Neural cell (in vitro differentiated cells): ENCODE results near the gene GNG10. TPM values are rescaled to one million over a fixed set of nuclear protein-coding genes. Genes with fewer than 3 reads are reported as not detected.
A peak's percentile ranks its signal among the peaks of the same experiment; 100 is the strongest.

Experiments used
- H2AFZ ChIP-seq: fragments of 200-600, 300-800 bp; sonication (generic), shearing (Covaris generic); 2 replicates; pipeline ENCODE4 v1.6.0; 2014; ENCODE audit warnings: low read depth, mild to moderate bottlenecking, antibody characterized with exemption, low read length, moderate library complexity
- H3F3A ChIP-seq: fragments of 200-600 bp; shearing (Covaris generic); 2 replicates; pipeline ENCODE4 v1.6.1; 2016; ENCODE audit warnings: mild to moderate bottlenecking, moderate library complexity, mixed read lengths, antibody characterized with exemption, low read length; ENCODE audit not compliant: insufficient read depth, poor library complexity, severe bottlenecking
- H3K27ac ChIP-seq: fragments of 200-600, 300-800 bp; sonication (generic), shearing (Covaris generic); 2 replicates; pipeline ENCODE4 v1.5.1; 2014; ENCODE audit warnings: mild to moderate bottlenecking, low read length, moderate library complexity
- H3K27me3 ChIP-seq: fragments of 300-800, 200-600 bp; sonication (generic), shearing (Covaris generic); 2 replicates; pipeline ENCODE4 v1.6.0; 2014; ENCODE audit warnings: mild to moderate bottlenecking, low read depth, low read length, moderate library complexity; ENCODE audit not compliant: insufficient read depth
- H3K36me3 ChIP-seq: fragments of 300-800, 200-600 bp; sonication (generic), shearing (Covaris generic); 2 replicates; pipeline ENCODE4 v1.5.1; 2014; ENCODE audit warnings: mild to moderate bottlenecking, antibody characterized with exemption, low read length, moderate library complexity; ENCODE audit not compliant: insufficient read depth
- H3K4me2 ChIP-seq: fragments of 300-800, 200-600 bp; sonication (generic), shearing (Covaris generic); 2 replicates; pipeline ENCODE4 v1.6.0; 2014; ENCODE audit warnings: mild to moderate bottlenecking, low read length
- H3K4me3 ChIP-seq: fragments of 300-800, 200-600 bp; sonication (generic), shearing (Covaris generic); 2 replicates; pipeline ENCODE4 v1.5.1; 2014; ENCODE audit warnings: mild to moderate bottlenecking, low read length, moderate library complexity
- H3K79me2 ChIP-seq: fragments of 200-600 bp; shearing (Covaris generic); replicated peaks from 2 replicates; pipeline ENCODE4 v1.6.0; 2014; ENCODE audit warnings: mild to moderate bottlenecking, low read length, moderate library complexity; ENCODE audit not compliant: insufficient read depth
- H3K9ac ChIP-seq: fragments of 300-800, 200-600 bp; sonication (generic), shearing (Covaris generic); 2 replicates; pipeline ENCODE4 v1.6.1; 2016; ENCODE audit warnings: mild to moderate bottlenecking, low read length, mixed read lengths
- H3K9me2 ChIP-seq: fragments of 200-600 bp; shearing (Covaris generic); 2 replicates; pipeline ENCODE4 v1.6.1; 2016; ENCODE audit warnings: mild to moderate bottlenecking, low read length, mixed read lengths; ENCODE audit not compliant: insufficient read depth
- H3K9me3 ChIP-seq: fragments of 200-600, 300-800 bp; sonication (generic), shearing (Covaris generic); 2 replicates; pipeline ENCODE4 v1.6.1; 2016; ENCODE audit warnings: mild to moderate bottlenecking, mixed run types, low read length, moderate library complexity, mixed read lengths
- H4K20me1 ChIP-seq: fragments of 200-600 bp; shearing (Covaris generic); 2 replicates; pipeline ENCODE4 v1.6.1; 2016; ENCODE audit warnings: mild to moderate bottlenecking, mixed run types; ENCODE audit not compliant: insufficient read depth
- CTCF ChIP-seq: fragments of 450-650 bp; IDR thresholded peaks from 2 replicates; pipeline ENCODE4 v1.5.1; 2014; ENCODE audit warnings: antibody characterized with exemption, mild to moderate bottlenecking, moderate library complexity; ENCODE audit not compliant: poor library complexity, severe bottlenecking
- EP300 ChIP-seq: fragments of 450-650 bp; conservative IDR thresholded peaks from 2 replicates; pipeline ENCODE4 v1.6.1; 2014; ENCODE audit warnings: antibody characterized with exemption, mild to moderate bottlenecking, moderate library complexity; ENCODE audit not compliant: poor library complexity, severe bottlenecking
- EZH2 ChIP-seq: fragments of 200-600, 300-800 bp; shearing (Covaris generic), sonication (generic); IDR thresholded peaks from 2 replicates; pipeline ENCODE4 v1.6.1; 2014; ENCODE audit warnings: antibody characterized with exemption, low read length, borderline replicate concordance, mild to moderate bottlenecking; ENCODE audit not compliant: insufficient read depth, poor library complexity, severe bottlenecking
- MXI1 ChIP-seq: fragments of 450-650 bp; conservative IDR thresholded peaks from 2 replicates; pipeline ENCODE4 v1.6.1; 2014; ENCODE audit warnings: antibody characterized with exemption, mild to moderate bottlenecking; ENCODE audit not compliant: poor library complexity, severe bottlenecking
- POLR2AphosphoS5 ChIP-seq: IDR thresholded peaks from 2 replicates; pipeline ENCODE4 v1.6.1; 2012
- RAD21 ChIP-seq: fragments of 450-650 bp; conservative IDR thresholded peaks from 2 replicates; pipeline ENCODE4 v1.6.1; 2014; ENCODE audit warnings: antibody characterized with exemption, mild to moderate bottlenecking, moderate library complexity
- REST ChIP-seq: IDR thresholded peaks from 2 replicates; pipeline ENCODE4 v1.6.1; 2012; ENCODE audit warnings: borderline replicate concordance
- SMC3 ChIP-seq: fragments of 450-650 bp; conservative IDR thresholded peaks from 2 replicates; pipeline ENCODE4 v1.6.1; 2014; ENCODE audit warnings: antibody characterized with exemption, mild to moderate bottlenecking, moderate library complexity; ENCODE audit not compliant: poor library complexity
- TAF1 ChIP-seq: IDR thresholded peaks from 2 replicates; pipeline ENCODE4 v1.6.1; 2012; ENCODE audit warnings: low read depth
- polyA minus RNA-seq: library from RNA; depleted of rRNA, polyadenylated mRNA; stranded (reverse); fragments of >200 nt; gene quantifications from 2 replicates; pipeline ENCODE4 v1.2.3, GENCODE V29; 2014
- polyA plus RNA-seq: library from polyadenylated mRNA; depleted of rRNA; stranded (reverse); fragments of >200 nt; gene quantifications from 2 replicates; pipeline ENCODE4 v1.2.3, GENCODE V29; 2014

GNG10 gene
- polyA plus RNA-seq (66.1 and 69.6 TPM in 2 replicates), polyA minus RNA-seq (20.9 and 25.4 TPM in 2 replicates)

GRCh38 chr9:111661150-111661801, at the start of gene GNG10:
Gene GNG10 (plus strand): TSS chr9:111661605. CDS start chr9:111661635, 30 bp downstream.
- no peaks in the 10 kb centered on the region for H3K27me3 ChIP-seq
- H3K79me2 ChIP-seq, result peaks cover 5% of the 10 kb centered on the region

DNA sequence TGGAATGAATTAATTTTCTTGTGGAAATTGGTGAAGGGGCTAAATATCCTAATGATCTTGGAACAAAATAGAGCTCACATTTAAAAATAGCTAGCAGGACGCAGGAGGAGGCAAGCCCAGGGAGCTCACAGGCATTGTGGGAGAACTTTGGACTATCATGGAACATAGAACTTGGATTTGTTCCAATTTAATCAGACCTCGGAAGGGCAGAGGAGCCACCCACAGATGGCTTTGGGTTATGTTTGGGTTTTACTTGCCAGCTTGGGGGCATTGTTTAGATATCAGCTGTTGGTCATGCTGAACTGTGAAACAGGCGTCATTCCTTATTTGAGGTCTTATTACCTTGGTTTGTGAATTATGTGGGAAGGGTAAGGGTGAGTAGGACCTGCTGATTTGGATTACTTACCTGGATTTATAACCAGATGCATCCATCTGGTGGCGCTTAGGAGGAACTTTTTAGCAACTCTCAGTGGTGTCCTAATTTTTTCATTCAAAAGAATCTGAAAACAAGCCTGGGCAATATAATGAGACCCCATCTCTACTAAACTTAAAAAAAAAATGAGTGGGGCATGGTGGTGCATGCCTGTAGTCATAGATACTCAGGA, 47.9 kb upstream of the GNG10 start:
- no peaks in the 10 kb centered on the region for H3K27me3 ChIP-seq
- H4K20me1 ChIP-seq, result no peaks in the 10 kb centered on the region
- no peak overlapping the region for H3K27ac ChIP-seq
- H2AFZ ChIP-seq, result no peak overlapping the region
- H3K4me3 ChIP-seq, result no peak overlapping the region
- no peak overlapping the region for H3K9ac ChIP-seq
- no peaks in the 10 kb centered on the region for H3F3A ChIP-seq
- H3K4me2 ChIP-seq, result no peak overlapping the region
- no peaks in the 10 kb centered on the region for H3K79me2 ChIP-seq
- H3K9me3 ChIP-seq, result no peaks in the 10 kb centered on the region
- H3K9me2 ChIP-seq, result no peaks in the 10 kb centered on the region
- no peaks in the 10 kb centered on the region for H3K36me3 ChIP-seq
- TF ChIP-seq SMC3 (no peak), TAF1 (no peak), CTCF (no peak), RAD21 (no peak), MXI1 (no peak), POLR2AphosphoS5 (no peak), EP300 (no peak), EZH2 (no peak)

More at GRCh38 chr9:111661150-111661801, at the start of gene GNG10:
- H3F3A ChIP-seq, result no peaks in the 10 kb centered on the region
- H3K9me3 ChIP-seq, result no peaks in the 10 kb centered on the region
- H3K4me2 ChIP-seq, result peak within 1 kb of the TSS; percentile 84
- H3K9me2 ChIP-seq, result no peaks in the 10 kb centered on the region
- H3K4me3 ChIP-seq, result peak within 1 kb of the TSS; percentile 95
- TF ChIP-seq REST, result peak; percentile 12
- peak; percentile 37 for TF ChIP-seq RAD21
- TF ChIP-seq SMC3, result peak; percentile 25
- TF ChIP-seq POLR2AphosphoS5, result peak; percentile 46
- TF ChIP-seq MXI1, result peak; percentile 59
- TF ChIP-seq CTCF, result no peak
- no peak for TF ChIP-seq EP300
- peak within 1 kb of the TSS; percentile 47 for H3K27ac ChIP-seq
- peak within 1 kb of the TSS; percentile 76 for H3K9ac ChIP-seq
- H2AFZ ChIP-seq, result peak within 1 kb of the TSS; percentile 57
- H4K20me1 ChIP-seq, result no peaks in the 10 kb centered on the region
- H3K36me3 ChIP-seq, result peaks cover 5% of the 10 kb centered on the region
